ENCODE results near the gene IL6R. TPM values are rescaled to one million over a fixed set of nuclear protein-coding genes. Genes with fewer than 3 reads are reported as not detected.
A peak's percentile ranks its signal among the peaks of the same experiment; 100 is the strongest.

IL6R gene
- total and polyA plus RNA-seq, 8 donors, result 4.5 to 65.3 (median 5.7) TPM

DNA sequence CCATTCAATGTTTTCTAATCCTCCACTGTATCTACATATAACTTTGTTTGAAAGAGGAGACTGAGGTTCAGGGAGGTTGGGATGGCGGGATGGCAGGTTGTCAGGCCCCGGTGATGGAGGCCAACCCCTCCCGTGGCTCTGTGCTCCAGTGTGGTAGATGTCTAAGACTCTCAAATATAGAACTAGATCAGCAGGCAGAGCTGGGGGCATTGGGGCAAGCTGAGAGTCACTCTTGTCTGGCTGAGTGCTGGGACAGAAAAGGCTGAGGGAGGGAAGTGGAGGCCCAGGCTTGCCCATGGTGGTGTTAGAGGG lies 1.7 kb downstream of the IL6R start:
- intact Hi-C loops (cut with DNase I), result no loop called here
- Histone ChIP-seq H3K27ac (peak overlapping the region; percentile 90 to 99), H3K4me1 (peaks cover 20 to 87% of the 10 kb centered on the region in 2 donors), H3K36me3 (no peaks in the 10 kb centered on the region), H3K27me3 (no peaks in the 10 kb centered on the region), H3K4me3 (peak overlapping the region; percentile 67 to 71), H3K9me3 (no peaks in the 10 kb centered on the region)
- no peak for ATAC-seq
- TF ChIP-seq, protein P1, sequence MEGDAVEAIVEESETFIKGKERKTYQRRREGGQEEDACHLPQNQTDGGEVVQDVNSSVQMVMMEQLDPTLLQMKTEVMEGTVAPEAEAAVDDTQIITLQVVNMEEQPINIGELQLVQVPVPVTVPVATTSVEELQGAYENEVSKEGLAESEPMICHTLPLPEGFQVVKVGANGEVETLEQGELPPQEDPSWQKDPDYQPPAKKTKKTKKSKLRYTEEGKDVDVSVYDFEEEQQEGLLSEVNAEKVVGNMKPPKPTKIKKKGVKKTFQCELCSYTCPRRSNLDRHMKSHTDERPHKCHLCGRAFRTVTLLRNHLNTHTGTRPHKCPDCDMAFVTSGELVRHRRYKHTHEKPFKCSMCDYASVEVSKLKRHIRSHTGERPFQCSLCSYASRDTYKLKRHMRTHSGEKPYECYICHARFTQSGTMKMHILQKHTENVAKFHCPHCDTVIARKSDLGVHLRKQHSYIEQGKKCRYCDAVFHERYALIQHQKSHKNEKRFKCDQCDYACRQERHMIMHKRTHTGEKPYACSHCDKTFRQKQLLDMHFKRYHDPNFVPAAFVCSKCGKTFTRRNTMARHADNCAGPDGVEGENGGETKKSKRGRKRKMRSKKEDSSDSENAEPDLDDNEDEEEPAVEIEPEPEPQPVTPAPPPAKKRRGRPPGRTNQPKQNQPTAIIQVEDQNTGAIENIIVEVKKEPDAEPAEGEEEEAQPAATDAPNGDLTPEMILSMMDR (IDR thresholded peaks at IDR 0.05), result no peak
- DNase-seq, result no peak

DNA sequence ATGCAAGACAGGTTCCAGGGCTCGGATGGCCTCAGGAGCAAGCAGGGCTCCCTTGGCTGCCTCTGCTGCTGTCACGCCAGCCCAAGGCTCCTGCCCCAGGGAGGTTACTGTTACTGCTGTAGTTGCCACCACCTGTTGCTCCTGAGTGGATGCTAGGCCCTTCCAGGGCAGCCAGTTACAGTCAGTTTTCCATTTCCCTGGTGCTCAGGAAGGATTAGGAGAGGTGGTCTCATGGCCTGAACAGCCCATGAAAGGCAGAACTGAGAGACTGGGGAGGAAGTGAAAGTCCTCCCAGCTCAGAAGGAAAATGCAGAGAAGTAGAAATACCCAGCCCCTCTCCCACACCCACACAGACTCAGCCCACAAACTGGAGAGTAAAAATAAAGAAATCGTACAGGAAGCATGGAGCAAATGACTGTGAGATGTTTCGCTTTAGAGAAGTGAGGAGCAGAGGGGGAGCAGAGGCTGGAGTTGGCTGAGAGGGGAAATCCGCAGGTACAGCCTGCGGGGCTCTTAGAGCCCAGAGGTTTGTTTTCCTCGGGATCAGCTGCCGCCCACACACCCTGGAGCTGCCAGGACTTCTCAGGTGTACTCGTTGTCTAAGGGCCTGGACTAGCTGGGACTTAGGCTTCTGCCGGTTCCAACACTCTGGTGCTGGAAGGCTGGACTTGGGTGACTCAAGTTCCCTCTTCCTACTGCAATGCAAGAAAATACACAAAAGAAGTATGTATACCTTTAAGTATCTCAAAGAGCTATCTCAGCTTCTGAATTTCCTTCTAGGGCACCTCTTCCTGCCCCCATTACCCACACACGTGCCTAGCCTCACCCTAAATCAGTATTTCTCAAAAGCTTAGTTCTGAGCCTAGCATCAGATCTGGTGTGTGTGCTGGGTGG lies 2.3 kb downstream of the IL6R start:
- Histone ChIP-seq H3K27me3 (no peaks in the 10 kb centered on the region), H3K4me3 (peak overlapping the region; percentile 67 to 71), H3K9me3 (no peaks in the 10 kb centered on the region), H3K4me1 (peaks cover 20 to 86% of the 10 kb centered on the region in 2 donors), H3K36me3 (no peaks in the 10 kb centered on the region), H3K27ac (peak overlapping the region; percentile 90 to 99)
- ATAC-seq, result peak; percentile 50
- intact Hi-C loops (cut with DNase I), result no loop called here
- DNase-seq, result peak in 2 of 4 donors; percentile 79 to 80
- TF ChIP-seq, protein P1 (IDR thresholded peaks at IDR 0.05), result no peak

DNA sequence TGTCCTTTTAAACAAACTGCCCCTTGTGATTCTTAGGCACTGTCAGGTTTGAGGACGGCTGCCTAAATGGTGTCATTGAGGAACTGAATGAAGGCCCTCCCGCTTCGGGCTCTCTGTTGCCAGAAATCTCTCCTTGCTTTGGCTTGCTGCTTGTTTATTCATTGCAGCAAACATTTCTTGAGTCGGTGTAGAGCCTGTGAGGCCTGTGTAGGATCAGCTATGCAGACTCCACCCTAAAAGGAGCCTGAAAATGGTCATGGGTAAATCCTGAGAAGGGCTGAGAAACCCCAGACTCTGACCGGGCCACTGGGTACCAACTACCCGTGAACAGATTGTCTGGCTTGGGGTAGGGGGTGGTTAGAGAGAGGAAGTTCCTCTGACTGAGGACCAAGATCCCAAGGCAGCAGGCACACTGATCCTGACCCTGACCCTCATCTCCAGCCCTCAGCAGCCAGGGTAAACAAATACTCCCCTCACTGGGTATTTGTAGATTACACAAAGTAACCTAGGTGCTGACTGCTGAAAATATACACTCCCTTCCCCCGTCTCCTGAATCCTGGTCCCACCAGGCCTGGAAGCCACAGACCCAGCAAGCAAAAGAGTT lies 3.1 kb downstream of the IL6R start:
- Histone ChIP-seq H3K4me3 (peak overlapping the region; percentile 67 to 71), H3K36me3 (no peaks in the 10 kb centered on the region), H3K27me3 (no peaks in the 10 kb centered on the region), H3K9me3 (no peaks in the 10 kb centered on the region), H3K27ac (peak overlapping the region; percentile 90 to 99), H3K4me1 (peaks cover 20 to 86% of the 10 kb centered on the region in 2 donors)
- DNase-seq, result no peak
- intact Hi-C loops (cut with DNase I), result no loop called here
- ATAC-seq, result peak; percentile 0
- TF ChIP-seq, protein P1 (IDR thresholded peaks at IDR 0.05), result no peak

DNA sequence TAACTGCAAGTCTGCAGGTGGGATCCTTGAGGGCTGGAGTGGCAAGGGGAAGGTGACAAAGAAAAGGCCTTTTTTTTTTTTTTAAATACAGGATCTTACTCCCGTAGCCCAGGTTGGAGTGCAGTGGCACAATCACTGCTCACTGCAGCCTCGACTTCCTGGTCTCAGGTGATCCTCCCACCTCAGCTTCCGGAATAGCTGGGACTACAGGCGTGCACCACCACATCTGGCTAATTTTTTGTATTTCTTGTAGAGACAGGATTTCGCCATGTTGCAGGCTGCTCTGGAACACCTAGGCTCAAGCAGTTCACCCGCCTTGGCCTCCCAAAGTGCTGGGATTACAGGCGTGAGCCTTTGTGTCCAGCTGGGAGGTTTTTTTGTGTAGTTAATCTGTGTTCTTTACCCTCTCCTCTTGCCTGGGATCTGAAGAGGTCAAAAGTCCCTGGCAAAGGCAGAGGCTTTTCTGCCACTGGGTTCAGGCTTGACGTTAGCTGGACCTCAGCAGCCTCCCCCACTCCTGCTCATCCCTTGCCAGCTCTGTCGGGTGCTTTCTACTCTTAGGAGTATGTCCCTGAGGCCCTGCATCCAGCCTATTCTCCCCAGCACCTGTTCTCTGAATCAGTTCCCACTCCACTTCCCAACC lies 5.2 kb downstream of the IL6R start:
- no peak overlapping the region for H3K4me3 ChIP-seq
- no peak for ATAC-seq
- no peaks in the 10 kb centered on the region for H3K27me3 ChIP-seq
- peaks cover 0 to 7% of the 10 kb centered on the region in 2 donors for H3K36me3 ChIP-seq
- H3K9me3 ChIP-seq, result no peaks in the 10 kb centered on the region
- no peak for DNase-seq
- peaks cover 20 to 86% of the 10 kb centered on the region in 2 donors for H3K4me1 ChIP-seq
- H3K27ac ChIP-seq, result peak overlapping the region in 1 of 2 donors; percentile 23
- intact Hi-C loops (cut with DNase I), result no loop called here
- TF ChIP-seq, protein P1 (IDR thresholded peaks at IDR 0.05), result no peak

DNA sequence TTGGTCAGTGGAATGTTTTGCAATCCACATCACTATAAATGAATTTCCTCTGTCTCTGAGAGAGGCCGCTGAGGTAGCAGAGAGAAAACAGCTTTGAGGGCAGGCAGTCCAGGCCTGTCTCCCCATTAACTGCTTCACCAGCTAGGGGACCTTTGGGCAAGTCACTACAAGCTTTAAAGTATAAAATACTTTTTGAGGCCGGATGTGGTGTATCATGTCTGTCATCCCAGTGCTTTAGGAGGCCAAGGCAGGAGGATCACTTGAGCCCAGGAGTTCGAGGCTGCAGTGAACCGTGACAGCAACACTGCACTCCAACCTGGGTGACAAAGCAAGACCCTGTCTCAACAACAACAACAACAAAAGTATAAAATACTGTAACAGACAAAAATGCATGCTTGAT lies 6.4 kb downstream of the IL6R start:
- Histone ChIP-seq H3K27me3 (no peaks in the 10 kb centered on the region), H3K36me3 (peaks cover 0 to 7% of the 10 kb centered on the region in 2 donors), H3K4me3 (no peak overlapping the region), H3K4me1 (peaks cover 20 to 94% of the 10 kb centered on the region in 2 donors), H3K9me3 (no peaks in the 10 kb centered on the region), H3K27ac (no peak overlapping the region)
- ATAC-seq (no peak), DNase-seq (no peak)
- TF ChIP-seq, protein P1 (IDR thresholded peaks at IDR 0.05), result no peak
- intact Hi-C loops (cut with DNase I), result no loop called here

Data from left lung (tissue), 10 donors.